HepG2 (cell line): ENCODE measurements around the gene CNNM3. TPM values are rescaled to one million over a fixed set of nuclear protein-coding genes. Genes with fewer than 3 reads are reported as not detected.
A peak's percentile ranks its signal among the peaks of the same experiment; 100 is the strongest.

Experiments
- ARNTL ChIP-seq: sonication (generic); formaldehyde crosslinking; IDR thresholded peaks from 2 replicates; pipeline ENCODE4 v1.4.0; 2020; ENCODE audit warnings: mild to moderate bottlenecking, missing genetic modification reagents
- BCL6 ChIP-seq: IDR thresholded peaks from 2 replicates; pipeline ENCODE4 v1.6.1; 2016; ENCODE audit warnings: missing genetic modification reagents, missing compliant biosample characterization
- ETV5 ChIP-seq: IDR thresholded peaks from 2 replicates; pipeline ENCODE4 v1.6.1; 2018; ENCODE audit warnings: missing biosample characterization, missing genetic modification reagents, inconsistent platforms, borderline replicate concordance
- HDAC1 ChIP-seq: sonication (generic); formaldehyde crosslinking; IDR thresholded peaks from 2 replicates; pipeline ENCODE4 v1.5.1; 2020; ENCODE audit warnings: mild to moderate bottlenecking, missing genetic modification reagents
- HNF4A ChIP-seq: sonication (generic); formaldehyde crosslinking; IDR thresholded peaks from 2 replicates; pipeline ENCODE4 v1.4.0; 2020; ENCODE audit warnings: missing genetic modification reagents
- HNF4G ChIP-seq, 2 experiments: sonication (generic) in 1 of 2; formaldehyde crosslinking in 1 of 2; IDR thresholded peaks; 2 replicates each; pipeline versions ENCODE4 v1.4.0 to v1.6.1; 2011 to 2020; ENCODE audit warnings: borderline replicate concordance in 2 of 2, low read depth in 2 of 2, mild to moderate bottlenecking in 2 of 2, low read length in 1 of 2, missing genetic modification reagents in 1 of 2, moderate library complexity in 1 of 2
- HNRNPK ChIP-seq: fragments of 200-400 bp; formaldehyde crosslinking; IDR thresholded peaks from 2 replicates; pipeline ENCODE4 v1.6.1; 2018; ENCODE audit warnings: low read length, low read depth, moderate library complexity, mild to moderate bottlenecking; ENCODE audit not compliant: poor library complexity, severe bottlenecking
- HNRNPLL ChIP-seq: fragments of 200-400 bp; formaldehyde crosslinking; IDR thresholded peaks from 2 replicates; pipeline ENCODE4 v1.6.1; 2017; ENCODE audit warnings: mild to moderate bottlenecking, low read depth, low read length; ENCODE audit not compliant: poor library complexity, severe bottlenecking
- MEIS2 ChIP-seq: sonication (generic); formaldehyde crosslinking; IDR thresholded peaks from 2 replicates; pipeline ENCODE4 v1.9.0; 2021; ENCODE audit warnings: mild to moderate bottlenecking, missing genetic modification reagents
- MTF2 ChIP-seq: sonication (generic); formaldehyde crosslinking; IDR thresholded peaks from 2 replicates; pipeline ENCODE4 v1.5.0; 2020; ENCODE audit warnings: missing genetic modification reagents, borderline replicate concordance
- MYC ChIP-seq: sonication (generic); formaldehyde crosslinking; IDR thresholded peaks from 2 replicates; pipeline ENCODE4 v1.9.0; 2021; ENCODE audit warnings: missing genetic modification reagents, borderline replicate concordance
- RARA ChIP-seq: IDR thresholded peaks from 2 replicates; pipeline ENCODE4 v1.6.1; 2016; ENCODE audit warnings: missing genetic modification reagents, missing compliant biosample characterization
- RBFOX2 ChIP-seq: fragments of 200-400 bp; formaldehyde crosslinking; IDR thresholded peaks from 2 replicates; pipeline ENCODE4 v1.6.1; 2017; ENCODE audit warnings: low read depth, mild to moderate bottlenecking, low read length
- TBX3 ChIP-seq: fragments of 450-650 bp; IDR thresholded peaks from 2 replicates; pipeline ENCODE4 v1.6.1; 2017; ENCODE audit warnings: antibody characterized with exemption, mild to moderate bottlenecking, inconsistent platforms, borderline replicate concordance
- TGIF2 ChIP-seq: IDR thresholded peaks from 2 replicates; pipeline ENCODE4 v1.6.1; 2016; ENCODE audit warnings: control low read depth, missing compliant biosample characterization
- ZBTB3 ChIP-seq: sonication (generic); formaldehyde crosslinking; IDR thresholded peaks from 2 replicates; pipeline ENCODE4 v1.4.0; 2020; ENCODE audit warnings: low read depth, mild to moderate bottlenecking, moderate library complexity, missing genetic modification reagents, borderline replicate concordance
- ZMYM3 ChIP-seq: sonication (generic); formaldehyde crosslinking; IDR thresholded peaks from 2 replicates; pipeline ENCODE4 v1.5.1; 2020; ENCODE audit warnings: mild to moderate bottlenecking, missing genetic modification reagents
- ZNF543 ChIP-seq: sonication (generic); formaldehyde crosslinking; IDR thresholded peaks from 2 replicates; pipeline ENCODE4 v1.4.0; 2020; ENCODE audit warnings: mild to moderate bottlenecking, missing genetic modification reagents
- ZNF619 ChIP-seq: sonication (generic); formaldehyde crosslinking; IDR thresholded peaks from 2 replicates; pipeline ENCODE4 v1.4.0; 2020; ENCODE audit warnings: mild to moderate bottlenecking, missing genetic modification reagents
- ZNF777 ChIP-seq: sonication (generic); formaldehyde crosslinking; IDR thresholded peaks from 2 replicates; pipeline ENCODE4 v1.4.0; 2020; ENCODE audit warnings: missing genetic modification reagents
- ZSCAN22 ChIP-seq: sonication (generic); formaldehyde crosslinking; IDR thresholded peaks from 2 replicates; pipeline ENCODE4 v1.4.0; 2020; ENCODE audit warnings: mild to moderate bottlenecking, missing genetic modification reagents
- ZSCAN29 ChIP-seq: sonication (generic); formaldehyde crosslinking; conservative IDR thresholded peaks from 2 replicates; pipeline ENCODE4 v1.4.0; 2020; ENCODE audit warnings: mild to moderate bottlenecking, missing genetic modification reagents
- polyA plus RNA-seq, 8 experiments: library from polyadenylated mRNA; depleted of rRNA in 3 of 8; stranded (reverse) in 7 of 8; unstranded in 1 of 8; fragments of >200 nt; fragmentation: Illumina TruSeq in 4 of 8; extraction: Trizol in 4 of 8; gene quantifications; 2 replicates each; pipeline versions ENCODE4 v1.2.1 to v1.2.3, GENCODE V29; 2011 to 2016; ENCODE audit warnings: low read depth in 4 of 8, missing spikeins in 1 of 8, mixed read lengths in 1 of 8; ENCODE audit not compliant: insufficient read depth in 1 of 8
- total RNA-seq, 5 experiments: library from RNA; depleted of rRNA; stranded (reverse); fragments of >200 nt; fragmentation: Illumina TruSeq; extraction: Trizol; gene quantifications; 2 replicates each; pipeline ENCODE4 v1.2.3, GENCODE V29; 2016; ENCODE audit warnings: low read depth in 1 of 5
- TF ChIP-seq, protein P1 (sequence below): sonication (generic); formaldehyde crosslinking; IDR thresholded peaks from 2 replicates; pipeline ENCODE4 v1.5.1; 2020; ENCODE audit warnings: mild to moderate bottlenecking, missing genetic modification reagents, moderate library complexity
- TF ChIP-seq, protein P2 (sequence below): IDR thresholded peaks from 2 replicates; pipeline ENCODE4 v1.6.1; 2012; ENCODE audit warnings: low read depth, low read length, improper control_type of control experiment

Gene CNNM3
- total and polyA plus RNA-seq, 2 of the 13 experiments (the other 11 are each of a cell fraction or from before 2014, with no cell fraction given): 21.2 to 27.9 TPM

DNA sequence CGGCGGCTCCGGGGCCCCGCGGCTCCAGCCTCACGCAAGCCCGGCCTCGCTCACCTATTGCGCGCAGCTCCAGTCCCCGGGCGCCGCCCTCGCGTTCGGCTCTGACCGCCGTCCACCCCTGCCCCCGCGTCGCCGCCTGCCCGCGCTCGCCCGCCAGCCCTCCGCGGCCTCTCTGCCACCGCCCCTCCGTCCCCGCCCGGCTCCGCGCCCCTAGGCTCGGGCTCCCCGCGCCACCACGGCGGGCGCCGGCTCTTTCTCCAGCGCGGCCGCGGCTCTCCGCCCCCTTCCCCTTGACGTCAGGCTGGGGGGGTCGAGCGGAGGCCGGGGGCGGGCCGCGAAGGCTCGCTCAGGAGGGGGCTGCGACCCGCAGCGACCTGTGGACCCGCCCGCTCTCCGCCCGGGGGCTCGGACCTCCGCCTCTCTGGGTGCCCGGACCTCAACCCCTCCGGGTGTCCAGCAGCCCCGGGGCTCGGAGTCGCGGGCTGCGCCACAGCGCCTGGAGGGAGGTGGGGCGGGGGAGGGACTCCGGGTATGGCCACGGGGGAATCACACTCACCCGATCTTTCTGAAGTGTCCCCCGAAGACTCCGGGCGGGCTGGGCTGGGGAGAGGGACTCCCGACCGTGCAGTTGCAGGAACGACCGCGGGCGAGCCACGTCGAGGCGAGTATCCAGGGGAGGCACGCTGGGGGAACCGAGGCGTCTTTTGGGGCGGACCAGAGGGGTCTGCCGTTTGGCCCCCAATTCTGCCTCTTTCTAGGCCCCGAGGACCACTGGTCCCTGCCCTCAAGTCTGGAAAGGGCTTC, 54.0 kb downstream of the CNNM3 start, which contains the start of gene SEMA4C (continued):
- TF ChIP-seq, protein P1, sequence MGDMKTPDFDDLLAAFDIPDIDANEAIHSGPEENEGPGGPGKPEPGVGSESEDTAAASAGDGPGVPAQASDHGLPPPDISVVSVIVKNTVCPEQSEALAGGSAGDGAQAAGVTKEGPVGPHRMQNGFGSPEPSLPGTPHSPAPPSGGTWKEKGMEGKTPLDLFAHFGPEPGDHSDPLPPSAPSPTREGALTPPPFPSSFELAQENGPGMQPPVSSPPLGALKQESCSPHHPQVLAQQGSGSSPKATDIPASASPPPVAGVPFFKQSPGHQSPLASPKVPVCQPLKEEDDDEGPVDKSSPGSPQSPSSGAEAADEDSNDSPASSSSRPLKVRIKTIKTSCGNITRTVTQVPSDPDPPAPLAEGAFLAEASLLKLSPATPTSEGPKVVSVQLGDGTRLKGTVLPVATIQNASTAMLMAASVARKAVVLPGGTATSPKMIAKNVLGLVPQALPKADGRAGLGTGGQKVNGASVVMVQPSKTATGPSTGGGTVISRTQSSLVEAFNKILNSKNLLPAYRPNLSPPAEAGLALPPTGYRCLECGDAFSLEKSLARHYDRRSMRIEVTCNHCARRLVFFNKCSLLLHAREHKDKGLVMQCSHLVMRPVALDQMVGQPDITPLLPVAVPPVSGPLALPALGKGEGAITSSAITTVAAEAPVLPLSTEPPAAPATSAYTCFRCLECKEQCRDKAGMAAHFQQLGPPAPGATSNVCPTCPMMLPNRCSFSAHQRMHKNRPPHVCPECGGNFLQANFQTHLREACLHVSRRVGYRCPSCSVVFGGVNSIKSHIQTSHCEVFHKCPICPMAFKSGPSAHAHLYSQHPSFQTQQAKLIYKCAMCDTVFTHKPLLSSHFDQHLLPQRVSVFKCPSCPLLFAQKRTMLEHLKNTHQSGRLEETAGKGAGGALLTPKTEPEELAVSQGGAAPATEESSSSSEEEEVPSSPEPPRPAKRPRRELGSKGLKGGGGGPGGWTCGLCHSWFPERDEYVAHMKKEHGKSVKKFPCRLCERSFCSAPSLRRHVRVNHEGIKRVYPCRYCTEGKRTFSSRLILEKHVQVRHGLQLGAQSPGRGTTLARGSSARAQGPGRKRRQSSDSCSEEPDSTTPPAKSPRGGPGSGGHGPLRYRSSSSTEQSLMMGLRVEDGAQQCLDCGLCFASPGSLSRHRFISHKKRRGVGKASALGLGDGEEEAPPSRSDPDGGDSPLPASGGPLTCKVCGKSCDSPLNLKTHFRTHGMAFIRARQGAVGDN (CRISPR knock-in tag): peak; percentile 78
- 0 out of 2 replicates have a peak, but pooled peaks have one; percentile 38 for TF ChIP-seq HDAC1 (CRISPR knock-in tag)
- TF ChIP-seq ZBTB3 (CRISPR knock-in tag): peak; percentile 56; the same call in 1 of the 2 replicates
- TF ChIP-seq, protein P2, sequence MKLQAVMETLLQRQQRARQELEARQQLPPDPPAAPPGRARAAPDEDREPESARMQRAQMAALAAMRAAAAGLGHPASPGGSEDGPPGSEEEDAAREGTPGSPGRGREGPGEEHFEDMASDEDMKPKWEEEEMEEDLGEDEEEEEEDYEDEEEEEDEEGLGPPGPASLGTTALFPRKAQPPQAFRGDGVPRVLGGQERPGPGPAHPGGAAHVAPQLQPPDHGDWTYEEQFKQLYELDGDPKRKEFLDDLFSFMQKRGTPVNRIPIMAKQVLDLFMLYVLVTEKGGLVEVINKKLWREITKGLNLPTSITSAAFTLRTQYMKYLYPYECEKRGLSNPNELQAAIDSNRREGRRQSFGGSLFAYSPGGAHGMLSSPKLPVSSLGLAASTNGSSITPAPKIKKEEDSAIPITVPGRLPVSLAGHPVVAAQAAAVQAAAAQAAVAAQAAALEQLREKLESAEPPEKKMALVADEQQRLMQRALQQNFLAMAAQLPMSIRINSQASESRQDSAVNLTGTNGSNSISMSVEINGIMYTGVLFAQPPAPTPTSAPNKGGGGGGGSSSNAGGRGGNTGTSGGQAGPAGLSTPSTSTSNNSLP: no peak
- TF ChIP-seq RBFOX2: peak; percentile 37; the same call in 1 of the 2 replicates
- peak; percentile 66 for TF ChIP-seq ZNF777
- peak; percentile 23; the same call in 1 of the 2 replicates for TF ChIP-seq RARA (CRISPR knock-in tag)
- TF ChIP-seq ZSCAN29 (CRISPR knock-in tag): no peak
- peak; percentile 61 for TF ChIP-seq HNF4A (CRISPR knock-in tag)
- TF ChIP-seq HNF4G (IDR thresholded peaks at IDR 0.05; ENCODE audit: borderline replicate concordance, low read depth, low read length): no peak
- peak; percentile 18; the same call in 1 of the 2 replicates for TF ChIP-seq HNF4G (CRISPR knock-in tag; IDR thresholded peaks at IDR 0.05; ENCODE audit: borderline replicate concordance, low read depth)
- peak; percentile 15 for TF ChIP-seq HNRNPLL
- TF ChIP-seq ETV5 (CRISPR knock-in tag): peak; percentile 40; the same call in 1 of the 2 replicates
- TF ChIP-seq TBX3: no peak
- 0 out of 2 replicates have a peak, but pooled peaks have one; percentile 31 for TF ChIP-seq MEIS2 (CRISPR knock-in tag)
- 0 out of 2 replicates have a peak, but pooled peaks have one; percentile 38 for TF ChIP-seq ZNF619
- TF ChIP-seq ARNTL (CRISPR knock-in tag): peak; percentile 11; the same call in 1 of the 2 replicates
- TF ChIP-seq MTF2: peak; percentile 34; the same call in 1 of the 2 replicates
- peak; percentile 72; the same call in 1 of the 2 replicates for TF ChIP-seq ZNF543 (CRISPR knock-in tag)
- TF ChIP-seq MYC (CRISPR knock-in tag): 0 out of 2 replicates have a peak, but pooled peaks have one; percentile 10
- no peak for TF ChIP-seq ZMYM3 (CRISPR knock-in tag)
- 0 out of 2 replicates have a peak, but pooled peaks have one; percentile 22 for TF ChIP-seq BCL6
- TF ChIP-seq TGIF2 (CRISPR knock-in tag): 0 out of 2 replicates have a peak, but pooled peaks have one; percentile 3
- TF ChIP-seq ZSCAN22 (CRISPR knock-in tag): 0 out of 2 replicates have a peak, but pooled peaks have one; percentile 11
- peak; percentile 52 for TF ChIP-seq HNRNPK
